Epithelial cell of proximal tubule (primary cell): ENCODE results near the gene APLN. TPM values are rescaled to one million over a fixed set of nuclear protein-coding genes. Genes with fewer than 3 reads are reported as not detected.

Experiments used
- DNase-seq: peaks from one replicate; pipeline ENCODE4 v3.0.0-alpha.2; 2011; ENCODE audit warnings: low read depth
- H3K4me3 ChIP-seq: 2 replicates; pipeline ENCODE4 v1.5.1; 2011; ENCODE audit warnings: low read depth, mild to moderate bottlenecking, low read length
- total RNA-seq: library from RNA; depleted of rRNA; stranded (reverse); fragments of >200 nt; gene quantifications from 2 replicates; pipeline ENCODE4 v1.2.3, GENCODE V29; 2015
- TF ChIP-seq, protein P1 (sequence below): conservative IDR thresholded peaks from 2 replicates; pipeline ENCODE4 v1.5.1; 2012; ENCODE audit warnings: low read depth, mild to moderate bottlenecking, low read length

APLN gene
- total RNA-seq, 1 donor from 2014 or later: 1.8 TPM

DNA sequence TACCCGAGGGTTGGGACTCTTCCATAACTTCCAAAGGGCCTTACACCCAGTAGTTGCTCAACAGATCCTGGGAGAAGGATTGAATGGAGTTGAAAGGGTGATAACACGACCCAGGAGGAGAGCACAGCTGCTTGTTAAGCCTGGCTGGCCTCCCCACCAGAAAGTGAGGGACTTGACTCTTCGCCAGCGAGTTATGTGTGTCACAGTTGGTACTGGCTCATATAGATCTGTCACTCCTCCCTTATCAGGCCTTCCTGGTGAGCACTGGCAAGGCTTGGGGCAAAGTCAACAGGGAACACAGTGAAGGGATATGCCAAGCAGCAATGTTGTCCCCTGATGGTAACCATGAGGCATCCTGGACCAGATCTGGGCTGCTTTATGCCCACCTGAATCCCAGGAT is 35.8 kb downstream of the APLN start:
- no peak overlapping the region for H3K4me3 ChIP-seq
- TF ChIP-seq, protein P1, sequence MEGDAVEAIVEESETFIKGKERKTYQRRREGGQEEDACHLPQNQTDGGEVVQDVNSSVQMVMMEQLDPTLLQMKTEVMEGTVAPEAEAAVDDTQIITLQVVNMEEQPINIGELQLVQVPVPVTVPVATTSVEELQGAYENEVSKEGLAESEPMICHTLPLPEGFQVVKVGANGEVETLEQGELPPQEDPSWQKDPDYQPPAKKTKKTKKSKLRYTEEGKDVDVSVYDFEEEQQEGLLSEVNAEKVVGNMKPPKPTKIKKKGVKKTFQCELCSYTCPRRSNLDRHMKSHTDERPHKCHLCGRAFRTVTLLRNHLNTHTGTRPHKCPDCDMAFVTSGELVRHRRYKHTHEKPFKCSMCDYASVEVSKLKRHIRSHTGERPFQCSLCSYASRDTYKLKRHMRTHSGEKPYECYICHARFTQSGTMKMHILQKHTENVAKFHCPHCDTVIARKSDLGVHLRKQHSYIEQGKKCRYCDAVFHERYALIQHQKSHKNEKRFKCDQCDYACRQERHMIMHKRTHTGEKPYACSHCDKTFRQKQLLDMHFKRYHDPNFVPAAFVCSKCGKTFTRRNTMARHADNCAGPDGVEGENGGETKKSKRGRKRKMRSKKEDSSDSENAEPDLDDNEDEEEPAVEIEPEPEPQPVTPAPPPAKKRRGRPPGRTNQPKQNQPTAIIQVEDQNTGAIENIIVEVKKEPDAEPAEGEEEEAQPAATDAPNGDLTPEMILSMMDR: no peak
- no peak for DNase-seq

DNA sequence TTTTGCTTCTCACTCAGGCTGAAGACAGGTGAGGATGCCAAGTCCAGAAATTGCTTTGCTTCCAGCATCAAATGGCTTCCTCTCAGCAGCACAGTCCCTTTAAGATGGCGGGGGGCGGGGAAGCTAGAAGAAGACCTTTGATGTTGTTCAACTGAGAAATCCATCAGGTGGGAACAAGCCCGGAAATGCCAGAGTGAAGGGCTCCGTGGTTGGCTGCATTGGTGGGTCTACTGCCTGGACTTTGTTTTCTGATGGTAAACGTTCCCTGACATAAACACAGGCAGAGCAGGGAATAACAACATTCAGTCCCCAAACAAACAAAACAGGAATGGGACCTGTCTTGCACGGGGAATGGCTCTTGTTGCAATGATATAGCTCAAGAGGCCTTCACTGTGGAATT is 37.3 kb downstream of the APLN start:
- no peak for DNase-seq
- TF ChIP-seq, protein P1: no peak

DNA sequence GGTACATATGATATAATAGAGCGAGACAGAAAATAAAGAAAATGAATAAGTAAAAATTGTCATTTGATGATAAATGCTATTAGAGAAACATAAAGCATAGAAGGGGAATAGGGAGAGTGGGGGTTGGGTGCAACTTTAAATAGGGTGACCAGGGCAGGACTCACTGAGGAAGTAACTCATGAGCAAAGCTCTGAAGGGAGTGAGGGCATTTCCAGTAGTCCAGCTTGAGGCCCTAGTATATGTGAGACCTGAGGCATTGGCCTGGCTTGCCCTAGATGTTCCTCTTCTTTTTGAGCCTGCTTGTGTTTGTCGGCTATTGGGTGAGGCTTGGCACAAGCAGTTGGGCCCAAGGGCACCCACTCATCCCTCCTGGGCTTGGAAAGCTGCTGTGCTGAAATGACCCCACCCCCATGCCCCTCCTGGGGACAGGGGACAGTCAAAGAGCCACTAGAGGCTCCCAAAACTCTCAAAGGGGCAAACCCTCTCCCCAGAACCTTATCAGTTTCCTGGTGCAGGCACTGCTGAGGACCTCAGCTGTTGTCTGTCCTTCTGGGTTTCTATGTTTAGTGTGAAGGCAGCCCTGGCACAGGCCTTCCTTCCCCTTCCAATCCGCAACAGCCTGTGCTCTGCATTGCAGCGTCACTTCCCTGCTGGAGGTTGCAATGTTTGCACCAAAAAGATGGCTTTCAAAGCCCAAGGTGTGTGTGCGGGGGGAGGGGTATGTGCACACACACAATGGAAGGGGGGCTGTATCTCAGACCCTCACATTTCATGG is 40.1 kb downstream of the APLN start:
- no peak overlapping the region for H3K4me3 ChIP-seq
- TF ChIP-seq, protein P1: no peak
- DNase-seq: no peak

More for the DNA sequence above, 37.3 kb downstream of the APLN start:
- H3K4me3 ChIP-seq: no peak overlapping the region

DNA sequence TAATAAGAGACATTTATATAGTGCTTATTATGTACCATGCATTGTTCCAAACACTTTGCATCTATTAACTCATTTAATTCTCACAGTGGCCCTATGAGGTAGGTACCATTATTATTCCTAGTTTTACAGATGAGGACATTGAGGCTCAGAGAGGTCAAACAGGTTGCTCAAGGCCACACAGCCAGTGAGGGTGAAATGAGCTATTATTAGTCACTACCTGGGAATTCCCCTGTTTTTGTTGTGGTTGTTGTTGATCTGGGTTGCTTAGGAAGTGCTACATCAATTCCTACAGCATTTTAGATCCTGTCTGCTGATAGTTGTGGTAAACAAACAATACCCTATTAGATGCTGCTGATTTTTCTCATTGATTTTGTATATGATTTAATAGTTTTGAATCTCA is 41.2 kb downstream of the APLN start:
- TF ChIP-seq, protein P1: no peak
- no peak overlapping the region for H3K4me3 ChIP-seq
- no peak for DNase-seq

DNA sequence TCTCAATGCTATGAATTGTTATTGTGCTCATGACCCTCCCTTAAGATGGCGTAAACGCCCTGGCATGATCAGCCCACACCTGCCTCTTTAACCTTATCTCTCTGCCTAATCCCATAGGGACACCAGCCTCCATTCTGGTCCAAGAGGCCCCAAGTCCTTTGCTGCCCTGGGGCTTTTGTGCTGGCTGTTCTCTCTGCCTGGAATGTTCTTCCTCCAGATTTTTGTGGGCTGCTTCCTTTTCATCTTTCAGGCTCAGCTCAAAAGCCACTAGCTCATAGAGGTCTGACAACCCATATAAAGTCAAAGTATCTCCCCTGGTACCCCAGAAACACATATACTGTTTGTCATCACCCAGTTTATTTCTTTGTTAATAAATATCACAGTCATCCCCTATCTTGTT is 42.4 kb downstream of the APLN start:
- no peak for DNase-seq
- TF ChIP-seq, protein P1: no peak
- no peak overlapping the region for H3K4me3 ChIP-seq

DNA sequence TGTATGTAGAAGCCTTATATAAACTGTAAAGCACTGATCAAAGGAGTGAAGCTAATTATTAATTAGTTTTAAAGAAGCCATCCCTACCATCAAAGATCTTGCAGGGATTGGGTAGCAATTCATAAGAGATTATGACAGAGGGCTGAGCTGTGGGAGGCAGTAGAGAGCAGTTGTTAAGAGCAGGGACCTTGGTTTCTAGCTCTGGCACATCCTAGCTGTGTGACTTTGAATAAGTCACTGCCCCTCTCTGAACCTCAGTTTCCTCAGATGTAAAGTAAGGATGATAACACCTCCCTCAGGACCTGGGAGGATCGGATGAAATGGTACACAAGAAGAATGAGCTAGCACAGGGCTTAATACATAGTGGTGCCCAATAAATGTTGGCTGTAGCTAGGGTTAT is 45.4 kb downstream of the APLN start:
- no peak for DNase-seq
- TF ChIP-seq, protein P1: peak; percentile 15
- no peak overlapping the region for H3K4me3 ChIP-seq

DNA sequence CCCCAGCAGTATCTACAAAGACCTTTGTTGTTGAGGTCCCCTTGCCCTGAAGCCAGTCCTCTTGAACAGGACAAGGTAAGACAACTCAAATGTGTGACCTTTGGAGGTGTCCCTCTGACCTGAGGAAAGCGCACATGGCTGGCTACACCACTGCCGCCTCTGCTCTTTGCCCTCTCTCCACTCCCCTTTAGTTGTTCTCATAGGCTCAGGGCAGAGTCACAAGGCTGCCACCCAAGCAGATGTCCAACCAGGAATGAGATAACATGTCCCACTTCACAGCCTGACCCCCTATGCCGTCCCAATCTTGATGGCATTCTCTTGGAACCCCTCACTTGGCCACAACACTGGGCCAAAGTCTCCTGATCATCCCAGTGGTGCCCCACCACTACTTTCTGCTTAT is 46.3 kb downstream of the APLN start:
- TF ChIP-seq, protein P1: no peak

More for the DNA sequence above, 46.3 kb downstream of the APLN start:
- no peak overlapping the region for H3K4me3 ChIP-seq
- DNase-seq: no peak
